H1 (cell line): ENCODE measurements around the gene INTS15. TPM values are rescaled to one million over a fixed set of nuclear protein-coding genes. Genes with fewer than 3 reads are reported as not detected.

Experiments
- CTCF ChIA-PET: fragments of 300-600 bp; sonication (Branson Sonifier 250); formaldehyde crosslinking; loops from one replicate; lab custom pipeline; 2021; ENCODE audit not compliant: partially characterized antibody; lab: Charles Lee
- POLR2A ChIA-PET: fragments of 300-600 bp; sonication (Branson Sonifier 250); formaldehyde crosslinking; loops from one replicate; lab custom pipeline; 2021; ENCODE audit warnings: inconsistent platforms; ENCODE audit not compliant: partially characterized antibody; lab: Charles Lee
- DNase-seq, 2 experiments: peaks; one replicate each; pipeline versions ENCODE4 v3.0.0 to v3.0.0-alpha.2; 2010 to 2022; ENCODE audit warnings: low spot score in 2 of 2, low read depth in 1 of 2, mixed read lengths in 1 of 2
- FAIRE-seq: peaks from 2 replicates; lab custom pipeline; 2011; peaks lifted over from hg19 to GRCh38; lab: Jason Lieb, UNC
- H2AFZ ChIP-seq: 2 replicates; pipeline ENCODE4 v1.8.1; 2012; ENCODE audit warnings: low read length, inconsistent platforms
- H2AK5ac ChIP-seq: 2 replicates; pipeline ENCODE4 v1.6.1; 2013; ENCODE audit warnings: low read depth, low read length
- H2BK120ac ChIP-seq: replicated peaks from 2 replicates; pipeline ENCODE3; 2013; ENCODE audit warnings: low read depth, low read length, inconsistent platforms
- H2BK12ac ChIP-seq: 2 replicates; pipeline ENCODE4 v1.6.1; 2013; ENCODE audit warnings: low read depth, low read length
- H2BK15ac ChIP-seq: 2 replicates; pipeline ENCODE4 v1.6.1; 2013; ENCODE audit warnings: low read length
- H2BK20ac ChIP-seq: 2 replicates; pipeline ENCODE4 v1.6.1; 2013; ENCODE audit warnings: low read length
- H2BK5ac ChIP-seq: 2 replicates; pipeline ENCODE4 v1.6.1; 2013; ENCODE audit warnings: low read depth, low read length
- H3K14ac ChIP-seq: 2 replicates; pipeline ENCODE4 v1.6.1; 2013; ENCODE audit warnings: inconsistent platforms; ENCODE audit not compliant: insufficient read length
- H3K18ac ChIP-seq: 2 replicates; pipeline ENCODE4 v1.6.1; 2013; ENCODE audit warnings: low read length; ENCODE audit errors: extremely low read depth
- H3K23ac ChIP-seq: 2 replicates; pipeline ENCODE4 v1.6.1; 2013; ENCODE audit warnings: inconsistent platforms; ENCODE audit not compliant: insufficient read length
- H3K23me2 ChIP-seq: 2 replicates; pipeline ENCODE4 v1.6.1; 2013; ENCODE audit warnings: low read depth, low read length
- H3K27ac ChIP-seq: 2 replicates; pipeline ENCODE4 v1.6.1; 2011; ENCODE audit warnings: low read depth, low read length, inconsistent platforms
- H3K27me3 ChIP-seq, 4 experiments: replicated peaks in 1 of 4; 1 replicate in 1 of 4; 2 replicates in 3 of 4; pipeline versions ENCODE4 v1.6.1 to v1.8.1; 2011 to 2013; ENCODE audit warnings: low read length in 3 of 4, mild to moderate bottlenecking in 3 of 4, inconsistent platforms in 2 of 4, mixed read lengths in 2 of 4, moderate library complexity in 1 of 4; ENCODE audit not compliant: control insufficient read depth in 3 of 4, insufficient read depth in 3 of 4; ENCODE audit errors: extremely low read depth in 1 of 4
- H3K36me3 ChIP-seq, 4 experiments: 2 replicates each; pipeline versions ENCODE4 v1.6.1 to v1.8.1; 2011 to 2013; ENCODE audit warnings: mild to moderate bottlenecking in 4 of 4, low read length in 3 of 4, moderate library complexity in 2 of 4, control low read depth in 1 of 4, inconsistent platforms in 1 of 4; ENCODE audit not compliant: insufficient read depth in 4 of 4, control insufficient read depth in 2 of 4
- H3K4ac ChIP-seq: replicated peaks from 2 replicates; pipeline ENCODE3; 2013; ENCODE audit warnings: low read length, low read depth, mixed read lengths, inconsistent platforms; ENCODE audit not compliant: insufficient read length
- H3K4me1 ChIP-seq, 4 experiments: replicated peaks in 1 of 4; 1 replicate in 1 of 4; 2 replicates in 3 of 4; pipeline versions ENCODE4 v1.6.1 to v1.8.1; 2011 to 2013; ENCODE audit warnings: low read length in 3 of 4, inconsistent platforms in 2 of 4, mixed read lengths in 1 of 4; ENCODE audit not compliant: insufficient read depth in 4 of 4, control insufficient read depth in 3 of 4
- H3K4me2 ChIP-seq, 2 experiments: 2 replicates each; pipeline versions ENCODE4 v1.6.1 to v1.8.1; 2011 to 2013; ENCODE audit warnings: low read depth in 2 of 2, low read length in 2 of 2, control low read depth in 1 of 2, inconsistent platforms in 1 of 2, mild to moderate bottlenecking in 1 of 2; ENCODE audit not compliant: insufficient read depth in 1 of 2
- H3K4me3 ChIP-seq, 4 experiments: fragments of 200-600, 300-600 bp in 1 of 4; sonication (generic), shearing (Covaris generic), sonication (Bioruptor Twin) in 1 of 4; 2 replicates each; pipeline versions ENCODE4 v1.5.1 to v1.8.1; 2011 to 2016; ENCODE audit warnings: low read length in 4 of 4, low read depth in 3 of 4, control low read depth in 2 of 4, inconsistent platforms in 2 of 4, mild to moderate bottlenecking in 2 of 4, mixed read lengths in 1 of 4, moderate library complexity in 1 of 4; ENCODE audit not compliant: insufficient read depth in 2 of 4; ENCODE audit errors: extremely low read depth in 1 of 4
- H3K56ac ChIP-seq: replicated peaks from 2 replicates; pipeline ENCODE3; 2013; ENCODE audit warnings: low read depth, mild to moderate bottlenecking, mixed read lengths, low read length, inconsistent platforms; ENCODE audit not compliant: insufficient read length
- H3K79me1 ChIP-seq: 2 replicates; pipeline ENCODE4 v1.6.1; 2013; ENCODE audit warnings: low read depth, low read length, control low read depth
- H3K79me2 ChIP-seq, 2 experiments: 2 replicates each; pipeline versions ENCODE4 v1.6.1 to v1.8.1; 2012 to 2013; ENCODE audit warnings: low read length in 2 of 2, mild to moderate bottlenecking in 2 of 2, inconsistent platforms in 1 of 2; ENCODE audit not compliant: insufficient read depth in 2 of 2, control insufficient read depth in 1 of 2
- H3K9ac ChIP-seq, 4 experiments: replicated peaks in 1 of 4; 1 replicate in 1 of 4; 2 replicates in 3 of 4; pipeline versions ENCODE4 v1.6.1 to v1.8.1; 2011 to 2013; ENCODE audit warnings: low read depth in 3 of 4, low read length in 3 of 4, control low read depth in 2 of 4, mild to moderate bottlenecking in 2 of 4, moderate library complexity in 2 of 4, inconsistent platforms in 1 of 4; ENCODE audit errors: extremely low read depth in 1 of 4
- H3K9me3 ChIP-seq, 2 experiments: 2 replicates each; pipeline versions ENCODE4 v1.6.1 to v1.8.1; 2012 to 2013; ENCODE audit warnings: mild to moderate bottlenecking in 2 of 2, moderate library complexity in 2 of 2, control low read depth in 1 of 2, inconsistent platforms in 1 of 2, low read depth in 1 of 2, low read length in 1 of 2, mixed read lengths in 1 of 2; ENCODE audit not compliant: insufficient read depth in 2 of 2
- H4K20me1 ChIP-seq, 2 experiments: replicated peaks in 1 of 2; 2 replicates each; pipeline versions ENCODE3 to v1.8.1; 2011 to 2013; ENCODE audit warnings: inconsistent platforms in 2 of 2, low read length in 2 of 2, mild to moderate bottlenecking in 1 of 2; ENCODE audit not compliant: insufficient read depth in 2 of 2, control insufficient read depth in 1 of 2
- H4K5ac ChIP-seq: 2 replicates; pipeline ENCODE4 v1.6.1; 2013; ENCODE audit warnings: low read length, low read depth, mixed read lengths, inconsistent platforms; ENCODE audit not compliant: insufficient read length
- H4K8ac ChIP-seq: 2 replicates; pipeline ENCODE4 v1.8.0; 2013; ENCODE audit warnings: mild to moderate bottlenecking, moderate library complexity, low read length, inconsistent platforms; ENCODE audit not compliant: insufficient read depth; ENCODE audit errors: extremely low read depth
- H4K91ac ChIP-seq: replicated peaks from 2 replicates; pipeline ENCODE3; 2013; ENCODE audit warnings: low read length, mixed read lengths, inconsistent platforms; ENCODE audit not compliant: insufficient read length
- EGR1 ChIP-seq: IDR thresholded peaks from 2 replicates; pipeline ENCODE4 v1.6.1; 2011; ENCODE audit warnings: low read depth, low read length, borderline replicate concordance
- POU5F1 ChIP-seq: IDR thresholded peaks from 2 replicates; pipeline ENCODE4 v1.6.1; 2011; ENCODE audit warnings: low read depth, mild to moderate bottlenecking, low read length, moderate library complexity
- SIX5 ChIP-seq: IDR thresholded peaks from 2 replicates; pipeline ENCODE4 v1.6.1; 2011; ENCODE audit warnings: mild to moderate bottlenecking, low read depth, low read length
- WGBS, 2 experiments: shearing (Covaris generic) in 1 of 2; methylation state at CpG; one replicate each; pipeline versions ENCODE4 v1.1.6 to v1.1.7; 2013 to 2015; ENCODE audit warnings: low lambda C conversion rate in 2 of 2, mixed read lengths in 2 of 2, inconsistent platforms in 1 of 2, low coverage in 1 of 2, missing lambda C conversion rate in 1 of 2; ENCODE audit not compliant: insufficient replicate concordance in 2 of 2, insufficient coverage in 1 of 2, insufficient read length in 1 of 2; ENCODE audit errors: extremely low coverage in 1 of 2, missing lambda C conversion rate in 1 of 2; 5-methylcytosine and 5-hydroxymethylcytosine counted together
- polyA plus RNA-seq, 7 experiments: library from polyadenylated mRNA; depleted of rRNA in 3 of 7; stranded (reverse) in 5 of 7; unstranded in 2 of 7; fragments of >200 nt in 5 of 7; fragments of 200-250 nt in 2 of 7; gene quantifications; 1 replicate in 5 of 7; 2 replicates in 1 of 7; 4 replicates in 1 of 7; pipeline versions ENCODE4 v1.2.1 to v1.2.3, GENCODE V29; 2011 to 2013; ENCODE audit warnings: missing spikeins in 2 of 7, mixed read lengths in 2 of 7
- total RNA-seq: library from RNA; stranded (reverse); fragmentation: NEBNext Ultra II Directional; extraction: Animal tissue kit (Norgen Biotek cat#: 25700); gene quantifications from 2 replicates; pipeline ENCODE4 v1.2.1, GENCODE V29; 2021

INTS15 gene
- total and polyA plus RNA-seq, 2 of the 8 experiments (the other 6 are each of a cell fraction or from before 2014, with no cell fraction given), result 23.0 to 25.7 TPM

GRCh38 chr7:6608794-6609193, 19.0 kb downstream of the INTS15 start:
- Histone ChIP-seq H3K4ac (no peak overlapping the region), H3K9me3 (no peaks in the 10 kb centered on the region), H3K4me3 (no peak overlapping the region), H3K27me3 (peaks cover 0 to 2% (median 0%) of the 10 kb centered on the region in 4 experiments; a peak in 1 of 7 replicates), H3K23me2 (no peaks in the 10 kb centered on the region), H3K79me1 (no peaks in the 10 kb centered on the region), H4K5ac (no peak overlapping the region), H2BK20ac (no peak overlapping the region), H2BK5ac (no peak overlapping the region), H3K9ac (no peak overlapping the region), H2BK15ac (no peak overlapping the region), H3K14ac (no peak overlapping the region), H3K4me1 (peaks cover 0 to 4% (median under 1%) of the 10 kb centered on the region in 4 experiments; a peak in 1 of 7 replicates), H4K20me1 (peaks cover 2 to 6% of the 10 kb centered on the region in 2 experiments), H3K23ac (no peak overlapping the region), H3K4me2 (no peak overlapping the region), H3K56ac (no peak overlapping the region), H3K18ac (no peak overlapping the region), H2BK12ac (no peak overlapping the region), H2AK5ac (no peak overlapping the region), H3K36me3 (peaks cover 0 to 4% (median 2%) of the 10 kb centered on the region in 4 experiments; a peak in 3 of 8 replicates), H4K8ac (no peak overlapping the region), H2BK120ac (no peak overlapping the region), H3K27ac (no peak overlapping the region), H3K79me2 (no peaks in the 10 kb centered on the region), H4K91ac (no peak overlapping the region), H2AFZ (no peak overlapping the region)
- 96% methylated on average over 12 of the region's 12 CpGs; no CpG with 5 or more reads in 1 of the 2 experiments for WGBS, 2 experiments
- ChIA-PET POLR2A (no interaction called here), CTCF (interaction anchor here (0.7 to 1.1 kb wide), 5 partner anchors 14 to 249 kb away, joined by 3 read pairs; no protein-coding TSS in a partner anchor)
- DNase-seq (no peak), FAIRE-seq (no peak)
- no peak for TF ChIP-seq SIX5
- TF ChIP-seq EGR1, result no peak
- no peak for TF ChIP-seq POU5F1
